Mesodermal cell (in vitro differentiated cells): ENCODE results near the gene RAB31.

Experiments
- H3K27ac ChIP-seq: 2 replicates; pipeline ENCODE4 v1.7.0; 2013; ENCODE audit warnings: mild to moderate bottlenecking, low read depth, low read length, moderate library complexity; ENCODE audit not compliant: severe bottlenecking
- H3K36me3 ChIP-seq: 2 replicates; pipeline ENCODE4 v1.7.1; 2013; ENCODE audit warnings: mild to moderate bottlenecking, low read length, moderate library complexity; ENCODE audit not compliant: control insufficient read depth, insufficient read depth
- H3K4me1 ChIP-seq: one replicate; pipeline ENCODE4 v1.7.1; 2013; ENCODE audit warnings: mild to moderate bottlenecking, low read length; ENCODE audit not compliant: insufficient read depth, control insufficient read depth, poor library complexity, severe bottlenecking
- H3K4me3 ChIP-seq: 2 replicates; pipeline ENCODE4 v1.7.0; 2013; ENCODE audit warnings: low read length, control low read depth, mild to moderate bottlenecking; ENCODE audit not compliant: insufficient read depth, poor library complexity, severe bottlenecking; ENCODE audit errors: extremely low read depth
- H3K9me3 ChIP-seq: 2 replicates; pipeline ENCODE4 v1.7.1; 2013; ENCODE audit warnings: mild to moderate bottlenecking, low read length, moderate library complexity; ENCODE audit not compliant: control insufficient read depth
- WGBS, 2 experiments: methylation state at CpG; one replicate each; pipeline ENCODE4 v1.1.5; 2013; ENCODE audit warnings: missing lambda C conversion rate in 2 of 2; ENCODE audit not compliant: insufficient coverage in 2 of 2; 5-methylcytosine and 5-hydroxymethylcytosine counted together

RAB31 gene

GRCh38 chr18:9726175-9726574 lies 18.1 kb downstream of the RAB31 start:
- H3K4me3 ChIP-seq = no peak overlapping the region
- peaks cover 4% of the 10 kb centered on the region for H3K9me3 ChIP-seq
- peaks cover 62% of the 10 kb centered on the region for H3K36me3 ChIP-seq
- H3K4me1 ChIP-seq = peaks cover 16% of the 10 kb centered on the region
- no peak overlapping the region for H3K27ac ChIP-seq
- 98 to 100% methylated on average over 2 to 4 of the region's 5 CpGs for WGBS, 2 experiments

- H3K27ac ChIP-seq = no peak overlapping the region
- H3K4me1 ChIP-seq = peaks cover 16% of the 10 kb centered on the region
- peaks cover 4% of the 10 kb centered on the region for H3K9me3 ChIP-seq
- H3K4me3 ChIP-seq = no peak overlapping the region
- WGBS, 2 experiments = 95 to 100% methylated on average over 1 to 2 of the region's 2 CpGs
- peaks cover 58% of the 10 kb centered on the region for H3K36me3 ChIP-seq
Observed at GRCh38 chr18:9726936-9727335, 18.8 kb downstream of the RAB31 start.

GRCh38 chr18:9730786-9731185 lies 22.7 kb downstream of the RAB31 start:
- no peak overlapping the region for H3K4me3 ChIP-seq
- no peaks in the 10 kb centered on the region for H3K9me3 ChIP-seq
- H3K36me3 ChIP-seq = peaks cover 52% of the 10 kb centered on the region
- 93 to 100% methylated on average over 2 to 3 of the region's 4 CpGs for WGBS, 2 experiments
- H3K4me1 ChIP-seq = peaks cover 18% of the 10 kb centered on the region
- H3K27ac ChIP-seq = no peak overlapping the region

- WGBS, 2 experiments = 83 to 90% methylated on average over 4 to 5 of the region's 5 CpGs
- H3K4me3 ChIP-seq = no peak overlapping the region
- no peaks in the 10 kb centered on the region for H3K9me3 ChIP-seq
- peaks cover 51% of the 10 kb centered on the region for H3K36me3 ChIP-seq
- peaks cover 24% of the 10 kb centered on the region for H3K4me1 ChIP-seq
- no peak overlapping the region for H3K27ac ChIP-seq
Observed at GRCh38 chr18:9731380-9731779, 23.3 kb downstream of the RAB31 start.

- Histone ChIP-seq H3K9me3 (no peaks in the 10 kb centered on the region), H3K27ac (no peak overlapping the region), H3K4me1 (peaks cover 30% of the 10 kb centered on the region), H3K4me3 (no peak overlapping the region), H3K36me3 (peaks cover 46% of the 10 kb centered on the region)
- 83 to 85% methylated on average over 9 of the region's 9 CpGs for WGBS, 2 experiments
Observed at GRCh38 chr18:9732031-9732430, 23.9 kb downstream of the RAB31 start.

- WGBS, 2 experiments = 79 to 83% methylated on average over 8 to 9 of the region's 9 CpGs
- Histone ChIP-seq H3K27ac (no peak overlapping the region), H3K36me3 (peaks cover 47% of the 10 kb centered on the region), H3K4me1 (peaks cover 35% of the 10 kb centered on the region), H3K9me3 (no peaks in the 10 kb centered on the region), H3K4me3 (no peak overlapping the region)
Observed at GRCh38 chr18:9734189-9734588, 26.1 kb downstream of the RAB31 start.

GRCh38 chr18:9735238-9735637 lies 27.1 kb downstream of the RAB31 start:
- 95 to 96% methylated on average over 8 to 9 of the region's 9 CpGs for WGBS, 2 experiments
- no peak overlapping the region for H3K27ac ChIP-seq
- H3K36me3 ChIP-seq = peaks cover 47% of the 10 kb centered on the region
- no peaks in the 10 kb centered on the region for H3K9me3 ChIP-seq
- H3K4me1 ChIP-seq = peaks cover 40% of the 10 kb centered on the region
- H3K4me3 ChIP-seq = no peak overlapping the region

- H3K36me3 ChIP-seq = peaks cover 51% of the 10 kb centered on the region
- H3K4me1 ChIP-seq = peaks cover 37% of the 10 kb centered on the region
- no peaks in the 10 kb centered on the region for H3K9me3 ChIP-seq
- 71 to 73% methylated on average over 4 of the region's 4 CpGs for WGBS, 2 experiments
- no peak overlapping the region for H3K4me3 ChIP-seq
- no peak overlapping the region for H3K27ac ChIP-seq
Observed at GRCh38 chr18:9735879-9736278, 27.8 kb downstream of the RAB31 start.

GRCh38 chr18:9736286-9736835 lies 28.3 kb downstream of the RAB31 start:
- no peaks in the 10 kb centered on the region for H3K9me3 ChIP-seq
- WGBS, 2 experiments = 50% methylated on average over 2 of the region's 4 CpGs
- H3K27ac ChIP-seq = no peak overlapping the region
- H3K36me3 ChIP-seq = peaks cover 51% of the 10 kb centered on the region
- no peak overlapping the region for H3K4me3 ChIP-seq
- peaks cover 35% of the 10 kb centered on the region for H3K4me1 ChIP-seq

- peaks cover 48% of the 10 kb centered on the region for H3K36me3 ChIP-seq
- WGBS, 2 experiments = 86 to 100% methylated on average over 1 to 2 of the region's 4 CpGs
- peak overlapping the region; percentile 37 for H3K27ac ChIP-seq
- no peaks in the 10 kb centered on the region for H3K9me3 ChIP-seq
- no peak overlapping the region for H3K4me3 ChIP-seq
- H3K4me1 ChIP-seq = peaks cover 40% of the 10 kb centered on the region
Observed at GRCh38 chr18:9737006-9737405, 28.9 kb downstream of the RAB31 start.

GRCh38 chr18:9737472-9738121 lies 29.5 kb downstream of the RAB31 start:
- Histone ChIP-seq H3K27ac (peak overlapping the region; percentile 37), H3K36me3 (peaks cover 42% of the 10 kb centered on the region), H3K4me1 (peaks cover 45% of the 10 kb centered on the region), H3K4me3 (no peak overlapping the region), H3K9me3 (no peaks in the 10 kb centered on the region)
- WGBS, 2 experiments = 83 to 84% methylated on average over 10 of the region's 13 CpGs
